ENCODE measurements around the gene RAPGEF1.

DNA sequence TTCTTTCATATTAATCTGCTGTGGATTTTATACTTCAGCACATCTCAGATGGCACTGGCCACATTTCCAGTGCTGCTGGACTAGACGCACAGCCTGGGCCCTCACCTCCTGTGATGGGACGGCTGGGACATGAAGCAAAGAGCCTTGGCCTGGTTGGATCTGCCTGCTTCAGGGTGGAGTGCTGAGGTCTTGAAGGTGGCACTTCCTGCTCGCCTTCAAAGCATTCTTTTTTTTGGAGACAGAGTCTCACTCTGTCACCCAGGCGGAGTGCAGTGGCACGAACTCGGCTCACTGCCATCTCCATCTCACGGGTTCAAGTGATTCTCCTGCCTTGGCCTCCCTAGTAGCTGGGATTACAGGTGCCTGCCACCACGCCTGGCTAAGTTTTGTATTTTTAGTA is 73.1 kb downstream of the RAPGEF1 start:
- TF ChIP-seq, protein P1, sequence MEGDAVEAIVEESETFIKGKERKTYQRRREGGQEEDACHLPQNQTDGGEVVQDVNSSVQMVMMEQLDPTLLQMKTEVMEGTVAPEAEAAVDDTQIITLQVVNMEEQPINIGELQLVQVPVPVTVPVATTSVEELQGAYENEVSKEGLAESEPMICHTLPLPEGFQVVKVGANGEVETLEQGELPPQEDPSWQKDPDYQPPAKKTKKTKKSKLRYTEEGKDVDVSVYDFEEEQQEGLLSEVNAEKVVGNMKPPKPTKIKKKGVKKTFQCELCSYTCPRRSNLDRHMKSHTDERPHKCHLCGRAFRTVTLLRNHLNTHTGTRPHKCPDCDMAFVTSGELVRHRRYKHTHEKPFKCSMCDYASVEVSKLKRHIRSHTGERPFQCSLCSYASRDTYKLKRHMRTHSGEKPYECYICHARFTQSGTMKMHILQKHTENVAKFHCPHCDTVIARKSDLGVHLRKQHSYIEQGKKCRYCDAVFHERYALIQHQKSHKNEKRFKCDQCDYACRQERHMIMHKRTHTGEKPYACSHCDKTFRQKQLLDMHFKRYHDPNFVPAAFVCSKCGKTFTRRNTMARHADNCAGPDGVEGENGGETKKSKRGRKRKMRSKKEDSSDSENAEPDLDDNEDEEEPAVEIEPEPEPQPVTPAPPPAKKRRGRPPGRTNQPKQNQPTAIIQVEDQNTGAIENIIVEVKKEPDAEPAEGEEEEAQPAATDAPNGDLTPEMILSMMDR (IDR thresholded peaks at IDR 0.05): no peak
- TF ChIP-seq EP300 (IDR thresholded peaks at IDR 0.05) (no peak), POLR2A (IDR thresholded peaks at IDR 0.05) (no peak)

All from ovary (tissue), 3 donors.